Left lung (tissue), 10 donors: ENCODE results near the gene RASGRF1. TPM values are rescaled to one million over a fixed set of nuclear protein-coding genes. Genes with fewer than 3 reads are reported as not detected.

Experiments
- ATAC-seq: fragments of 200-7000 bp; cut with Tn5 transposase; one replicate; pipeline ENCODE4 v1.9.1; 2020; ENCODE audit warnings: moderate library complexity
- DNase-seq, 4 donors: peaks; one replicate each; pipeline ENCODE4 v3.0.0-alpha.2; 2013 to 2020
- H3K27ac ChIP-seq, 2 donors: fragments of 200-600 bp; sonication (generic) in 1 of 2; one replicate each; pipeline versions ENCODE4 v1.5.0 to v1.8.0; 2020 to 2021
- H3K27me3 ChIP-seq, 2 donors: fragments of 200-600 bp; sonication (generic) in 1 of 2; one replicate each; pipeline versions ENCODE4 v1.5.0 to v1.8.0; 2020 to 2021
- H3K36me3 ChIP-seq, 2 donors: fragments of 200-600 bp; sonication (generic) in 1 of 2; one replicate each; pipeline versions ENCODE4 v1.5.0 to v1.8.0; 2020 to 2021
- H3K4me1 ChIP-seq, 2 donors: fragments of 200-600 bp; one replicate each; pipeline ENCODE4 v1.8.0; 2021
- H3K4me3 ChIP-seq, 2 donors: fragments of 200-600 bp; sonication (generic) in 1 of 2; one replicate each; pipeline versions ENCODE4 v1.5.0 to v1.8.0; 2020 to 2021; ENCODE audit warnings: mild to moderate bottlenecking in 1 of 2
- H3K9me3 ChIP-seq, 2 donors: fragments of 200-600 bp; sonication (generic) in 1 of 2; one replicate each; pipeline versions ENCODE4 v1.5.0 to v1.8.0; 2020 to 2021
- intact Hi-C, 2 donors: fragments of 100-400 bp; cut with DNase I; formaldehyde crosslinking; loops; one replicate each; pipeline versions ENCODE4 v1.11.2 to v1.14.2; 2022
- polyA plus RNA-seq, 6 donors: library from polyadenylated mRNA; unstranded; fragments of 120-200 nt; gene quantifications; one replicate each; pipeline ENCODE4 v1.2.1, GENCODE V29; 2013; ENCODE audit not compliant: insufficient read length in 6 of 6
- total RNA-seq, 2 donors: library from RNA; stranded (reverse); fragmentation: NEBNext Ultra II Directional; extraction: Animal tissue kit (Norgen Biotek cat#: 25700); gene quantifications; one replicate each; pipeline ENCODE4 v1.2.1, GENCODE V29; 2021
- TF ChIP-seq, protein P1 (sequence below), 2 donors: fragments of 200-600 bp; sonication (generic) in 1 of 2; IDR thresholded peaks; one replicate each; pipeline versions ENCODE4 v1.5.0 to v1.8.0; 2021; ENCODE audit warnings: antibody characterized with exemption in 2 of 2
- donor health status: DM: no; HTN: yes; CAD: no.
- donor health status: DM: no; HTN: no; CAD: no.

RASGRF1 gene
- total and polyA plus RNA-seq, 8 donors, result 5.9 to 63.2 (median 26.0) TPM

DNA sequence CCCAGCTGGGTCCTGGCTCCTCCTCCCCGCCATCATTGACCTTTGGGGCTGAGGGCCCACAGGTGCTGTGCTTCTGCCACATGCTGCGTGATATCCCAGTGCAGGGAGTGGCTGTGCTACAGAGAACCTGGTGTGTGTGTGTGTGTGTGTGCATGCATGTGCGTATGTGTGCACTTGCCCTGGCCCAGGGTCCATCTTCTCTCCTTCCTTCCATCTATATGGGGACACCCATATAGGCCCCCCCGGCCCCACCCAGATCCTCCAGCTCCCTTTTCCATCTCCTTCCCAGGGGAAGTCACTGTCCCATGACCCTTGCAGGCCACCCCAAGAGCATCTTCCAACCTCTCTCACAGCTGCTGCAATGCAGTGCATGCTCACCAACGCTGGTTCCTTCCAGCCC, 12.6 kb downstream of the RASGRF1 start:
- no peak overlapping the region for H3K27ac ChIP-seq
- H3K4me1 ChIP-seq, result no peaks in the 10 kb centered on the region
- no peak overlapping the region for H3K4me3 ChIP-seq
- peaks cover 0 to 3% of the 10 kb centered on the region in 2 donors for H3K27me3 ChIP-seq
- no peaks in the 10 kb centered on the region for H3K9me3 ChIP-seq
- no peaks in the 10 kb centered on the region for H3K36me3 ChIP-seq
- DNase-seq (no peak), ATAC-seq (no peak)
- intact Hi-C loops, result no loop called here
- TF ChIP-seq, protein P1, sequence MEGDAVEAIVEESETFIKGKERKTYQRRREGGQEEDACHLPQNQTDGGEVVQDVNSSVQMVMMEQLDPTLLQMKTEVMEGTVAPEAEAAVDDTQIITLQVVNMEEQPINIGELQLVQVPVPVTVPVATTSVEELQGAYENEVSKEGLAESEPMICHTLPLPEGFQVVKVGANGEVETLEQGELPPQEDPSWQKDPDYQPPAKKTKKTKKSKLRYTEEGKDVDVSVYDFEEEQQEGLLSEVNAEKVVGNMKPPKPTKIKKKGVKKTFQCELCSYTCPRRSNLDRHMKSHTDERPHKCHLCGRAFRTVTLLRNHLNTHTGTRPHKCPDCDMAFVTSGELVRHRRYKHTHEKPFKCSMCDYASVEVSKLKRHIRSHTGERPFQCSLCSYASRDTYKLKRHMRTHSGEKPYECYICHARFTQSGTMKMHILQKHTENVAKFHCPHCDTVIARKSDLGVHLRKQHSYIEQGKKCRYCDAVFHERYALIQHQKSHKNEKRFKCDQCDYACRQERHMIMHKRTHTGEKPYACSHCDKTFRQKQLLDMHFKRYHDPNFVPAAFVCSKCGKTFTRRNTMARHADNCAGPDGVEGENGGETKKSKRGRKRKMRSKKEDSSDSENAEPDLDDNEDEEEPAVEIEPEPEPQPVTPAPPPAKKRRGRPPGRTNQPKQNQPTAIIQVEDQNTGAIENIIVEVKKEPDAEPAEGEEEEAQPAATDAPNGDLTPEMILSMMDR (IDR thresholded peaks at IDR 0.05), result no peak

- no peaks in the 10 kb centered on the region for H3K27me3 ChIP-seq
- H3K9me3 ChIP-seq, result no peaks in the 10 kb centered on the region
- H3K4me1 ChIP-seq, result no peaks in the 10 kb centered on the region
- H3K4me3 ChIP-seq, result no peak overlapping the region
- H3K36me3 ChIP-seq, result no peaks in the 10 kb centered on the region
- no peak overlapping the region for H3K27ac ChIP-seq
- intact Hi-C loops, result no loop called here
- DNase-seq (no peak), ATAC-seq (no peak)
- TF ChIP-seq, protein P1 (IDR thresholded peaks at IDR 0.05), result no peak
Observed at GRCh38 chr15:79076661-79077060, 13.9 kb downstream of the RASGRF1 start.

DNA sequence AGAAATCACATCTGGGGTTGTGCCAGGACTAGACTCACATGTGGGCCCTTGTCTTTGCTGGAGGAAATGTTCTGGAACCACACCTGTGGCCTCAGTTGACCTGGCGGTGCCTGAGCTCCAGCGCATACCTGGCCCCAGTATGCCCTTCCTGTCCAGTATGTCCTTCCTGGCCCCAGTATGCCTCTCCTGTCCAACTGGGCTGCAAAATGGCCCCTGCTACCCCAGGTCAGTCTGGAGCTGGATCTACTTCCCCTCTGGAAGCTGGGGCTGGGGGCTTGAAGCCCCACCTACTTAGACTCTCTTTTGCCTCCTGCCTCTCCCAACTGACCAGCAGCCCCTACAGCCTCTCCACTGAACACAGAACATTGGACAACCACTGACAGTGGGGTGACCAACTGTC, 15.3 kb downstream of the RASGRF1 start:
- intact Hi-C loops, result no loop called here
- no peaks in the 10 kb centered on the region for H3K27me3 ChIP-seq
- H3K36me3 ChIP-seq, result no peaks in the 10 kb centered on the region
- no peak for DNase-seq
- no peak overlapping the region for H3K27ac ChIP-seq
- H3K4me3 ChIP-seq, result no peak overlapping the region
- H3K9me3 ChIP-seq, result no peaks in the 10 kb centered on the region
- TF ChIP-seq, protein P1 (IDR thresholded peaks at IDR 0.05), result no peak
- no peak for ATAC-seq
- no peaks in the 10 kb centered on the region for H3K4me1 ChIP-seq

DNA sequence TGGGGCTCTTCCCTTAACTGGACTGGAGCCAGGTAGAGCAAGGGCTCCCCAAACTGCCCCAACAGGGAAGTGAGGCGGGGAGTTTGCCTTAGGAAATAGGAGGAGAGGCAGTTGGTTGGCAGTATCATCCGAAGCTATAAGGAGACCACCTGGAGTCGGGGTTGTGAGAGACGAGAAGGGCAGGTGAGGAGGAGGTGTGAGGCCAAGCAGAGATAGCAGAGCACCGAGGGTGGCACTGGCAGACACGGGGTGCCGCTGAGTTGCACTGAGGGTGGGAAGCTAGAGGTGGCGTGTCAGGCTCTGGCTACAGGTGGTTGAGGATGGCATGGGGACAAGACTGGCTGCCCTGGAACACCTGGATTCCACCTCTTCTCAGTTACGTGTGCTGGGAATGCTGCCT, 17.2 kb downstream of the RASGRF1 start:
- intact Hi-C loops, result no loop called here
- TF ChIP-seq, protein P1 (IDR thresholded peaks at IDR 0.05), result no peak
- no peak for DNase-seq

GRCh38 chr15:79071901-79072300, 18.7 kb downstream of the RASGRF1 start:
- peak; percentile 44 for ATAC-seq
- H3K27me3 ChIP-seq, result no peaks in the 10 kb centered on the region
- no peak overlapping the region for H3K27ac ChIP-seq
- no peaks in the 10 kb centered on the region for H3K36me3 ChIP-seq
- H3K4me1 ChIP-seq, result no peaks in the 10 kb centered on the region
- peak in 1 of 4 donors; percentile 4 for DNase-seq
- H3K9me3 ChIP-seq, result no peaks in the 10 kb centered on the region
- intact Hi-C loops, result no loop called here
- H3K4me3 ChIP-seq, result no peak overlapping the region
- TF ChIP-seq, protein P1 (IDR thresholded peaks at IDR 0.05), result no peak

More for the DNA sequence above, 17.2 kb downstream of the RASGRF1 start:
- Histone ChIP-seq H3K36me3 (no peaks in the 10 kb centered on the region), H3K4me1 (no peaks in the 10 kb centered on the region), H3K4me3 (no peak overlapping the region), H3K27me3 (no peaks in the 10 kb centered on the region), H3K9me3 (no peaks in the 10 kb centered on the region), H3K27ac (no peak overlapping the region)
- no peak for ATAC-seq
